Calu3 (cell line): ENCODE results near the gene NOM1. TPM values are rescaled to one million over a fixed set of nuclear protein-coding genes. Genes with fewer than 3 reads are reported as not detected.

Source experiments
- BruUV-seq: library from RNA; stranded (reverse); fragments of 400-500 nt; replicated peaks from 2 replicates; lab custom pipeline; 2021; lab: Mats Ljungman, UMichigan
- CTCF ChIA-PET: fragments of 300-600 bp; sonication (Branson Sonifier 250); formaldehyde crosslinking; loops from one replicate; lab custom pipeline; 2022; ENCODE audit warnings: antibody characterized with exemption; lab: Charles Lee
- DNase-seq: peaks from one replicate; pipeline ENCODE4 v3.0.0; 2022
- H3K27ac Mint-ChIP-seq: one replicate; pipeline ENCODE4 v1.8.0; 2022; ENCODE audit warnings: mixed read lengths; ENCODE audit not compliant: unreplicated experiment
- H3K27me3 Mint-ChIP-seq: one replicate; pipeline ENCODE4 v1.8.0; 2022; ENCODE audit warnings: mixed read lengths; ENCODE audit not compliant: unreplicated experiment
- H3K36me3 Mint-ChIP-seq: one replicate; pipeline ENCODE4 v1.8.0; 2022; ENCODE audit warnings: mild to moderate bottlenecking, moderate library complexity, mixed read lengths; ENCODE audit not compliant: insufficient read depth, unreplicated experiment
- H3K4me1 Mint-ChIP-seq: one replicate; pipeline ENCODE4 v1.8.0; 2022; ENCODE audit warnings: mild to moderate bottlenecking, low read depth, mixed read lengths; ENCODE audit not compliant: unreplicated experiment
- H3K4me3 Mint-ChIP-seq: one replicate; pipeline ENCODE4 v1.8.0; 2022; ENCODE audit warnings: mild to moderate bottlenecking, low read depth, moderate library complexity, mixed read lengths; ENCODE audit not compliant: unreplicated experiment
- H3K9me3 Mint-ChIP-seq: one replicate; pipeline ENCODE4 v1.8.0; 2022; ENCODE audit warnings: low read depth, mixed read lengths; ENCODE audit not compliant: unreplicated experiment
- CTCF ChIP-seq: fragments of 200-600 bp; IDR thresholded peaks from one replicate; pipeline ENCODE4 v1.8.0; 2022; ENCODE audit warnings: antibody characterized with exemption; ENCODE audit not compliant: unreplicated experiment
- intact Hi-C: fragments of 100-400 bp; cut with micrococcal nuclease; formaldehyde crosslinking; loops from one replicate; pipeline ENCODE4 v1.10.0; 2022; ENCODE audit not compliant: unreplicated experiment
- total RNA-seq: library from RNA; stranded (reverse); gene quantifications from 2 replicates; pipeline ENCODE4 v1.2.3, GENCODE V29; 2022

The NOM1 gene
- total RNA-seq, 1 experiment from 2014 or later = 35.1 TPM

- intact Hi-C loops = loop anchor here (5.0 kb wide), 1 partner anchor 134 kb away; no protein-coding TSS in a partner anchor
- no peak for TF ChIP-seq CTCF
- CTCF ChIA-PET = interaction anchor here (0.6 to 1.1 kb wide), 2 partner anchors 17 to 150 kb away, joined by 3 read pairs; no protein-coding TSS in a partner anchor
- peak overlapping the region; percentile 99 for H3K4me3 Mint-ChIP-seq
- H3K9me3 Mint-ChIP-seq = no peaks in the 10 kb centered on the region
- H3K27me3 Mint-ChIP-seq = no peaks in the 10 kb centered on the region
- H3K4me1 Mint-ChIP-seq = peaks cover 24% of the 10 kb centered on the region
- peak overlapping the region; percentile 94 for H3K27ac Mint-ChIP-seq
- peaks cover 61% of the 10 kb centered on the region for H3K36me3 Mint-ChIP-seq
- BruUV-seq = TSS peak; percentile 66
- no peak for DNase-seq
Measured at GRCh38 chr7:157008206-157009169, 59.0 kb downstream of the NOM1 start.

GRCh38 chr7:157009170-157009777 lies 59.8 kb downstream of the NOM1 start:
- no TSS peak for BruUV-seq
- DNase-seq = peak; percentile 73
- no peak for TF ChIP-seq CTCF

GRCh38 chr7:157009778-157010587 lies 60.5 kb downstream of the NOM1 start:
- BruUV-seq = no TSS peak
- CTCF ChIA-PET = interaction anchor here (0.8 to 1.3 kb wide), 2 partner anchors 126 to 1706 kb away, joined by 3 to 4 read pairs; no protein-coding TSS in a partner anchor
- intact Hi-C loops = loop anchor here (5.0 kb wide), 1 partner anchor 132 kb away; no protein-coding TSS in a partner anchor
- peak; percentile 49 for DNase-seq
- Mint-ChIP-seq H3K27ac (peak overlapping the region; percentile 94), H3K36me3 (peaks cover 52% of the 10 kb centered on the region), H3K4me3 (peak overlapping the region; percentile 99), H3K27me3 (no peaks in the 10 kb centered on the region), H3K4me1 (peaks cover 24% of the 10 kb centered on the region), H3K9me3 (no peaks in the 10 kb centered on the region)
- TF ChIP-seq CTCF = no peak

More at GRCh38 chr7:157009170-157009777, 59.8 kb downstream of the NOM1 start:
- H3K27me3 Mint-ChIP-seq = no peaks in the 10 kb centered on the region
- peak overlapping the region; percentile 99 for H3K4me3 Mint-ChIP-seq
- CTCF ChIA-PET = no interaction called here
- intact Hi-C loops = loop anchor here (5.0 kb wide), 1 partner anchor 133 kb away; no protein-coding TSS in a partner anchor
- H3K9me3 Mint-ChIP-seq = no peaks in the 10 kb centered on the region
- peaks cover 24% of the 10 kb centered on the region for H3K4me1 Mint-ChIP-seq
- H3K36me3 Mint-ChIP-seq = peaks cover 55% of the 10 kb centered on the region
- H3K27ac Mint-ChIP-seq = peak overlapping the region; percentile 94
